Liver (tissue), 9 donors: ENCODE data around the gene PIAS1. TPM values are rescaled to one million over a fixed set of nuclear protein-coding genes. Genes with fewer than 3 reads are reported as not detected.

Experiments used
- DNase-seq: peaks from one replicate; pipeline ENCODE4 v3.0.0-alpha.2; 2017; ENCODE audit warnings: low spot score
- H3K27ac ChIP-seq, 2 donors: one replicate each; pipeline ENCODE4 v1.7.0; 2013; ENCODE audit warnings: inconsistent platforms in 2 of 2, low read length in 2 of 2, control low read depth in 1 of 2, low read depth in 1 of 2, mild to moderate bottlenecking in 1 of 2
- H3K27me3 ChIP-seq, 4 donors: one replicate each; pipeline versions ENCODE4 v1.6.1 to v1.7.0; 2013; ENCODE audit warnings: low read length in 3 of 4, inconsistent platforms in 1 of 4, mild to moderate bottlenecking in 1 of 4, moderate library complexity in 1 of 4; ENCODE audit not compliant: control insufficient read depth in 4 of 4, insufficient read depth in 4 of 4
- H3K36me3 ChIP-seq, 4 donors: one replicate each; pipeline versions ENCODE4 v1.6.1 to v1.7.0; 2013; ENCODE audit warnings: low read length in 3 of 4, mild to moderate bottlenecking in 3 of 4, low read depth in 1 of 4, moderate library complexity in 1 of 4; ENCODE audit not compliant: control insufficient read depth in 4 of 4, insufficient read depth in 3 of 4
- H3K4me1 ChIP-seq, 4 donors: one replicate each; pipeline versions ENCODE4 v1.6.1 to v1.7.0; 2013; ENCODE audit warnings: low read length in 3 of 4, mild to moderate bottlenecking in 3 of 4, moderate library complexity in 1 of 4; ENCODE audit not compliant: control insufficient read depth in 4 of 4, insufficient read depth in 4 of 4
- H3K4me3 ChIP-seq, 3 donors: one replicate each; pipeline versions ENCODE4 v1.6.1 to v1.7.0; 2013; ENCODE audit warnings: low read length in 3 of 3, control low read depth in 1 of 3, low read depth in 1 of 3, mild to moderate bottlenecking in 1 of 3
- H3K9ac ChIP-seq, 2 donors: one replicate each; pipeline ENCODE4 v1.7.0; 2013; ENCODE audit warnings: low read length in 2 of 2, mild to moderate bottlenecking in 2 of 2, moderate library complexity in 2 of 2, control low read depth in 1 of 2, low read depth in 1 of 2
- H3K9me3 ChIP-seq, 4 donors: one replicate each; pipeline versions ENCODE4 v1.6.1 to v1.7.0; 2013; ENCODE audit warnings: low read length in 3 of 4; ENCODE audit not compliant: control insufficient read depth in 4 of 4
- EGR1 ChIP-seq, 2 donors: IDR thresholded peaks; 2 replicates each; pipeline ENCODE4 v1.6.1; 2016 to 2018; ENCODE audit warnings: antibody characterized with exemption in 2 of 2, low read depth in 2 of 2
- FOXA2 ChIP-seq: IDR thresholded peaks from 2 replicates; pipeline ENCODE4 v1.6.1; 2016; ENCODE audit warnings: antibody characterized with exemption
- GABPA ChIP-seq, 2 donors: IDR thresholded peaks in 1 of 2; conservative IDR thresholded peaks in 1 of 2; 2 replicates each; pipeline ENCODE4 v1.6.1; 2016; ENCODE audit warnings: antibody characterized with exemption in 2 of 2, mild to moderate bottlenecking in 1 of 2, moderate library complexity in 1 of 2
- HNF4A ChIP-seq, 2 donors: conservative IDR thresholded peaks; 2 replicates each; pipeline ENCODE4 v1.6.1; 2016; ENCODE audit warnings: antibody characterized with exemption in 2 of 2, mild to moderate bottlenecking in 2 of 2
- HNF4G ChIP-seq: IDR thresholded peaks from 2 replicates; pipeline ENCODE4 v1.6.1; 2016; ENCODE audit warnings: antibody characterized with exemption
- JUND ChIP-seq, 2 donors: IDR thresholded peaks; 2 replicates each; pipeline ENCODE4 v1.6.1; 2016; ENCODE audit warnings: antibody characterized with exemption in 2 of 2
- NR2F2 ChIP-seq: IDR thresholded peaks from 2 replicates; pipeline ENCODE4 v1.6.1; 2016; ENCODE audit warnings: antibody characterized with exemption
- RAD21 ChIP-seq, 2 donors: IDR thresholded peaks; 2 replicates each; pipeline ENCODE4 v1.6.1; 2016; ENCODE audit warnings: antibody characterized with exemption in 2 of 2, mild to moderate bottlenecking in 2 of 2
- SP1 ChIP-seq: IDR thresholded peaks from 2 replicates; pipeline ENCODE4 v1.6.1; 2018; ENCODE audit warnings: antibody characterized with exemption, mild to moderate bottlenecking
- TAF1 ChIP-seq: conservative IDR thresholded peaks from 2 replicates; pipeline ENCODE4 v1.6.1; 2016; ENCODE audit warnings: antibody characterized with exemption, mild to moderate bottlenecking
- YY1 ChIP-seq: IDR thresholded peaks from 2 replicates; pipeline ENCODE4 v1.6.1; 2016; ENCODE audit warnings: antibody characterized with exemption, mild to moderate bottlenecking
- WGBS: extraction: QIAGEN DNeasy Blood & Tissue Kit; methylation state at CpG from one replicate; pipeline ENCODE4 v1.1.7; 2013; 5-methylcytosine and 5-hydroxymethylcytosine counted together
- polyA plus RNA-seq, 2 donors: library from polyadenylated mRNA; stranded (reverse) in 1 of 2; unstranded in 1 of 2; fragments of 200-250 nt in 1 of 2; fragments of >200 nt in 1 of 2; fragmentation: Nextera tagmentation in 1 of 2; extraction: Ambion mirVana in 1 of 2; gene quantifications; one replicate each; pipeline versions ENCODE4 v1.2.1 to v1.2.3, GENCODE V29; 2013 to 2015
- total RNA-seq, 2 donors: library from RNA; depleted of rRNA; stranded (reverse); fragments of >200 nt; gene quantifications; one replicate each; pipeline ENCODE4 v1.2.3, GENCODE V29; 2014
- TF ChIP-seq, protein P1 (sequence below): IDR thresholded peaks from 2 replicates; pipeline ENCODE4 v1.6.1; 2016; ENCODE audit warnings: antibody characterized with exemption, mild to moderate bottlenecking
- TF ChIP-seq, protein P2 (sequence below): IDR thresholded peaks from 2 replicates; pipeline ENCODE4 v1.6.1; 2016; ENCODE audit warnings: antibody characterized with exemption
- TF ChIP-seq, protein P3 (sequence below): IDR thresholded peaks from 2 replicates; pipeline ENCODE4 v1.6.1; 2016; ENCODE audit warnings: antibody characterized with exemption
- TF ChIP-seq, protein P4 (sequence below): fragments of 150-350 bp; IDR thresholded peaks from 2 replicates; pipeline ENCODE4 v1.5.1; 2017; ENCODE audit warnings: improper control_type of control experiment, low read depth, low read length; ENCODE audit not compliant: missing input control
- TF ChIP-seq, protein P5 (sequence below): IDR thresholded peaks from 2 replicates; pipeline ENCODE4 v1.6.1; 2016; ENCODE audit warnings: antibody characterized with exemption
- donor health status: healthy.
- donor health status: healthy.
- donor health status: healthy.
- donor health status: healthy.
- donor health status: healthy.

The PIAS1 gene
- total and polyA plus RNA-seq, 4 donors: 5.6 to 18.8 (median 13.2) TPM

DNA sequence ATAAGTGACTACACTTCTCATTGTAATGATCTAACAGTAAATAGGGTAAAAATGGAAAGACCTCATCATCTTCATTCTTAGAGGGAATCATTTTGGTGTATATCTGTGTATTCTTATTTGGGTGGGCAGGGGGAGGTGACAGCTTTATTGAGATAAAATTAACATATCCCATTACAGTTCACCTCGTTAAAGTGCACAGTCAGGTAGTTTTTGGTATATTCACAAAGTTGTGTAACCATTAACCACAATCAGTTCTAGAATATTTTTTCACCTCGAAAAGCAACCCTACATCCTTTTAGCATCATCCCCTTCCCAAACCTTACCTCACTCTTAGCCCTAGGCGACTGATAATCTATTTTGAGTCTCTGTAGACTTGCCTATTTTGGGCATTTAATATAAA, 8.1 kb downstream of the PIAS1 start:
- Histone ChIP-seq H3K27me3 (no peaks in the 10 kb centered on the region), H3K4me1 (peaks cover 2 to 22% (median 14%) of the 10 kb centered on the region in 4 donors)
- WGBS: 57% methylated on average over 3 of the region's 3 CpGs

DNA sequence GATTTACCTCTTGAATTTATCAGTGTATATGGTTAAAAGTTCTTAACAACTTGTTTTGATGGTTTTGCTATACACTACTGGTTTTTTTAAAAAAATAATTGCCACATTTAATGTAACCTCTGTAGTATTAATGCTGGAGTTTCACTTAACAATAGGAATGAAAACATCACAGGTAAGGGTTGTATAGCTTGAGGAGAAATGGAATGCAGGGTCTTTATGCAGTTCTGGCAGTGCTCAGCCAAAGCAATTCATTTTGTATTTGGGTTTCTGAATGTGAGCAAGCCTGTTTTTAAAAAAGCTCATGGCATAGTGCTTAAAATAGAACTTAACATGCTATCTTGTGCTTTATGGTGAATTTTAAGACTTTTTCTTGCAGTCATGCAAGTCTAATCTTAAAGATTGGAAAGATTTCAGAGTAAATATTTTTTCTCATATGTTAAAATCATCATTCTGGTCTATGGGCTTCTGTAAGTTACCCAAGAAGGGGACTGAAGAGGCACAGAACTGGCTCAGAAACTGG, 8.9 kb downstream of the PIAS1 start:
- DNase-seq: no peak
- Histone ChIP-seq H3K27ac (no peak overlapping the region), H3K9me3 (no peaks in the 10 kb centered on the region), H3K9ac (no peak overlapping the region), H3K4me3 (no peak overlapping the region), H3K36me3 (no peaks in the 10 kb centered on the region), H3K27me3 (no peaks in the 10 kb centered on the region), H3K4me1 (peaks cover 2 to 19% (median 13%) of the 10 kb centered on the region in 4 donors)
- TF ChIP-seq, protein P1, sequence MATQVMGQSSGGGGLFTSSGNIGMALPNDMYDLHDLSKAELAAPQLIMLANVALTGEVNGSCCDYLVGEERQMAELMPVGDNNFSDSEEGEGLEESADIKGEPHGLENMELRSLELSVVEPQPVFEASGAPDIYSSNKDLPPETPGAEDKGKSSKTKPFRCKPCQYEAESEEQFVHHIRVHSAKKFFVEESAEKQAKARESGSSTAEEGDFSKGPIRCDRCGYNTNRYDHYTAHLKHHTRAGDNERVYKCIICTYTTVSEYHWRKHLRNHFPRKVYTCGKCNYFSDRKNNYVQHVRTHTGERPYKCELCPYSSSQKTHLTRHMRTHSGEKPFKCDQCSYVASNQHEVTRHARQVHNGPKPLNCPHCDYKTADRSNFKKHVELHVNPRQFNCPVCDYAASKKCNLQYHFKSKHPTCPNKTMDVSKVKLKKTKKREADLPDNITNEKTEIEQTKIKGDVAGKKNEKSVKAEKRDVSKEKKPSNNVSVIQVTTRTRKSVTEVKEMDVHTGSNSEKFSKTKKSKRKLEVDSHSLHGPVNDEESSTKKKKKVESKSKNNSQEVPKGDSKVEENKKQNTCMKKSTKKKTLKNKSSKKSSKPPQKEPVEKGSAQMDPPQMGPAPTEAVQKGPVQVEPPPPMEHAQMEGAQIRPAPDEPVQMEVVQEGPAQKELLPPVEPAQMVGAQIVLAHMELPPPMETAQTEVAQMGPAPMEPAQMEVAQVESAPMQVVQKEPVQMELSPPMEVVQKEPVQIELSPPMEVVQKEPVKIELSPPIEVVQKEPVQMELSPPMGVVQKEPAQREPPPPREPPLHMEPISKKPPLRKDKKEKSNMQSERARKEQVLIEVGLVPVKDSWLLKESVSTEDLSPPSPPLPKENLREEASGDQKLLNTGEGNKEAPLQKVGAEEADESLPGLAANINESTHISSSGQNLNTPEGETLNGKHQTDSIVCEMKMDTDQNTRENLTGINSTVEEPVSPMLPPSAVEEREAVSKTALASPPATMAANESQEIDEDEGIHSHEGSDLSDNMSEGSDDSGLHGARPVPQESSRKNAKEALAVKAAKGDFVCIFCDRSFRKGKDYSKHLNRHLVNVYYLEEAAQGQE: no peak
- TF ChIP-seq TAF1: no peak
- TF ChIP-seq HNF4A (conservative IDR thresholded peaks at IDR 0.05): no peak
- no peak for TF ChIP-seq JUND (IDR thresholded peaks at IDR 0.05)
- TF ChIP-seq, protein P2, sequence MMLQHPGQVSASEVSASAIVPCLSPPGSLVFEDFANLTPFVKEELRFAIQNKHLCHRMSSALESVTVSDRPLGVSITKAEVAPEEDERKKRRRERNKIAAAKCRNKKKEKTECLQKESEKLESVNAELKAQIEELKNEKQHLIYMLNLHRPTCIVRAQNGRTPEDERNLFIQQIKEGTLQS: no peak

More for the DNA sequence above, 8.1 kb downstream of the PIAS1 start:
- H3K9me3 ChIP-seq: no peaks in the 10 kb centered on the region
- no peak overlapping the region for H3K27ac ChIP-seq
- DNase-seq: no peak
- TF ChIP-seq FOXA2 (no peak), SP1 (no peak), NR2F2 (no peak), HNF4A (conservative IDR thresholded peaks at IDR 0.05) (no peak), TAF1 (no peak), GABPA (IDR thresholded peaks at IDR 0.05 in 1 of 2, conservative IDR thresholded peaks at IDR 0.05 in 1 of 2) (no peak), YY1 (no peak), RAD21 (IDR thresholded peaks at IDR 0.05) (no peak), EGR1 (IDR thresholded peaks at IDR 0.05; ENCODE audit: low read depth in 2 of 2) (no peak), HNF4G (no peak), JUND (IDR thresholded peaks at IDR 0.05) (no peak)
- TF ChIP-seq, protein P3, sequence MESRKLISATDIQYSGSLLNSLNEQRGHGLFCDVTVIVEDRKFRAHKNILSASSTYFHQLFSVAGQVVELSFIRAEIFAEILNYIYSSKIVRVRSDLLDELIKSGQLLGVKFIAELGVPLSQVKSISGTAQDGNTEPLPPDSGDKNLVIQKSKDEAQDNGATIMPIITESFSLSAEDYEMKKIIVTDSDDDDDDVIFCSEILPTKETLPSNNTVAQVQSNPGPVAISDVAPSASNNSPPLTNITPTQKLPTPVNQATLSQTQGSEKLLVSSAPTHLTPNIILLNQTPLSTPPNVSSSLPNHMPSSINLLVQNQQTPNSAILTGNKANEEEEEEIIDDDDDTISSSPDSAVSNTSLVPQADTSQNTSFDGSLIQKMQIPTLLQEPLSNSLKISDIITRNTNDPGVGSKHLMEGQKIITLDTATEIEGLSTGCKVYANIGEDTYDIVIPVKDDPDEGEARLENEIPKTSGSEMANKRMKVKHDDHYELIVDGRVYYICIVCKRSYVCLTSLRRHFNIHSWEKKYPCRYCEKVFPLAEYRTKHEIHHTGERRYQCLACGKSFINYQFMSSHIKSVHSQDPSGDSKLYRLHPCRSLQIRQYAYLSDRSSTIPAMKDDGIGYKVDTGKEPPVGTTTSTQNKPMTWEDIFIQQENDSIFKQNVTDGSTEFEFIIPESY: no peak
- TF ChIP-seq, protein P4, sequence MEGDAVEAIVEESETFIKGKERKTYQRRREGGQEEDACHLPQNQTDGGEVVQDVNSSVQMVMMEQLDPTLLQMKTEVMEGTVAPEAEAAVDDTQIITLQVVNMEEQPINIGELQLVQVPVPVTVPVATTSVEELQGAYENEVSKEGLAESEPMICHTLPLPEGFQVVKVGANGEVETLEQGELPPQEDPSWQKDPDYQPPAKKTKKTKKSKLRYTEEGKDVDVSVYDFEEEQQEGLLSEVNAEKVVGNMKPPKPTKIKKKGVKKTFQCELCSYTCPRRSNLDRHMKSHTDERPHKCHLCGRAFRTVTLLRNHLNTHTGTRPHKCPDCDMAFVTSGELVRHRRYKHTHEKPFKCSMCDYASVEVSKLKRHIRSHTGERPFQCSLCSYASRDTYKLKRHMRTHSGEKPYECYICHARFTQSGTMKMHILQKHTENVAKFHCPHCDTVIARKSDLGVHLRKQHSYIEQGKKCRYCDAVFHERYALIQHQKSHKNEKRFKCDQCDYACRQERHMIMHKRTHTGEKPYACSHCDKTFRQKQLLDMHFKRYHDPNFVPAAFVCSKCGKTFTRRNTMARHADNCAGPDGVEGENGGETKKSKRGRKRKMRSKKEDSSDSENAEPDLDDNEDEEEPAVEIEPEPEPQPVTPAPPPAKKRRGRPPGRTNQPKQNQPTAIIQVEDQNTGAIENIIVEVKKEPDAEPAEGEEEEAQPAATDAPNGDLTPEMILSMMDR: no peak
- TF ChIP-seq, protein P5, sequence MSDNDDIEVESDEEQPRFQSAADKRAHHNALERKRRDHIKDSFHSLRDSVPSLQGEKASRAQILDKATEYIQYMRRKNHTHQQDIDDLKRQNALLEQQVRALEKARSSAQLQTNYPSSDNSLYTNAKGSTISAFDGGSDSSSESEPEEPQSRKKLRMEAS: no peak
- H3K9ac ChIP-seq: no peak overlapping the region
- H3K4me3 ChIP-seq: no peak overlapping the region
- H3K36me3 ChIP-seq: no peaks in the 10 kb centered on the region
